Measurements from ENCODE around the gene C6orf62. TPM values are rescaled to one million over a fixed set of nuclear protein-coding genes. Genes with fewer than 3 reads are reported as not detected.
A peak's percentile ranks its signal among the peaks of the same experiment; 100 is the strongest.
"Not testable (repeated sequence)": the region's sequence is repeated elsewhere in the genome, so short reads cannot be mapped to it uniquely, and the experiment has no call there.

C6orf62 gene
- total and polyA plus RNA-seq, 4 donors = 109 to 193 (median 134) TPM

DNA sequence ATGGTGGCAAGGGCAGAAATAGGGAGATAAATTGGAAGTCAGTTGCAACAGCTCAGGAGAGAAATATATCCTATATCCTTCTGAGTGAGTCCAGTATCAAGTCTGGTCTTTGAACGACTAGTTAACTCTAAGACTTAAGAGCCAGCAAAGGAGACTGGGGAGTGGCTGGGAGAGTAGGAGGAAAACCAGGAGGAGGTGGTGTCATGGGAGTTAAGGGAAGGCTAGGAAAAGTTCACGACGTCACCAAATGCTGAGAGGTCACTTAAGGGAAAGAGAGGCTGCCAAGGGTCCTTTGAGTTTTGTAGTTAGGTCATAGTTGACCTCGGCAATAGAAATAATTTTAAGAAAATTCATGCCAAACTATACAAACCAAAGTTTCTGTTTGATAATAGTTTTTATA, 27.0 kb downstream of the C6orf62 start:
- H3K27me3 ChIP-seq (ENCODE audit: control insufficient read depth, insufficient read depth, low read length) = no peaks in the 10 kb centered on the region
- H3K27ac ChIP-seq (ENCODE audit: low read depth, low read length) = no peak overlapping the region
- no peak for DNase-seq (ENCODE audit: low read depth in 4 of 6, low spot score in 6 of 6)
- H3K4me3 ChIP-seq (ENCODE audit: low read depth, low read length) = no peak overlapping the region
- no peaks in the 10 kb centered on the region for H3K4me1 ChIP-seq (ENCODE audit: control insufficient read depth, insufficient read depth, low read length)
- H3K36me3 ChIP-seq (ENCODE audit: control insufficient read depth, insufficient read depth, low read length) = no peaks in the 10 kb centered on the region
- H3K9me3 ChIP-seq (ENCODE audit: control insufficient read depth, insufficient read depth, low read length) = no peaks in the 10 kb centered on the region
- WGBS (ENCODE audit: insufficient coverage) = 100% methylated on average over 1 of the region's 4 CpGs

DNA sequence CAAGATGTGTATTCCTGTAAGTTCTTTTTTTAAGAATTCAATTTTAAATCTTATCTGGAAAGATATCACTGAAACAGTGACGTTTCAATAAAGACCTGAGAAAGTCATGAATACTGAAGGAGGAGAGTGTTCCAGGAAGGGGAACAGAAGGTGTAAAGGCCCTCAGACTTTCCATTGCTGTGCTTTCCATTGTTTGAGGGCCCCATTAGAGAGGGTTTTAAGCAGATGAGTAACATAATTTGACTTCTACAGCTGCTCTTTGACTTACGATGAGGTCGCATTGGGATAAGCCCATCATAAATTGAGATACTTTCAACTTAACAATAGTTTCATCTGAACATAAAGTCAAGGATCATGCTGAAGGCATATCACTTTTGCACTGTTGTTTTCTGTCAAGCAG, 27.4 kb downstream of the C6orf62 start:
- WGBS (ENCODE audit: insufficient coverage) = 100% methylated on average over 1 of the region's 3 CpGs

DNA sequence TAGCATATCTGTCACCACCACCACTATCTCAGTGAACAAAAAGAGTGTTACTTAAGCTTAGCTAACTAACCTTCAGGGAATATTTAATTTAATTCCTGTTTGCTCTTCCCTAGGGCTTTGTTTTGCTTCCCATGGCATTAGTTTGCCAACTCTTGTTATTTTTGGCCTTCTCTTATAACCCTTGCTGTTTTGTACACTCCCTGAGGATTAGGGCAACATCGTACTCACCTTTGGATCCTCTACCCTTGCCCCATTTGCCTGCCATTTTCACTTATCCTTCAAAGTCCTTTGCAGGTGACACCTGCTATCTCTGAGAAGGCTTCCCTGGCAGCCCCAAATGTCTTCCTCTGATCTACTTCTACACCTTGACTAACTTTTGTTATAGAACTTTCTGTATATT, 28.4 kb downstream of the C6orf62 start:
- no peaks in the 10 kb centered on the region for H3K36me3 ChIP-seq (ENCODE audit: control insufficient read depth, insufficient read depth, low read length)
- no peak for DNase-seq (ENCODE audit: low read depth in 4 of 6, low spot score in 6 of 6)
- H3K9me3 ChIP-seq (ENCODE audit: control insufficient read depth, insufficient read depth, low read length) = no peaks in the 10 kb centered on the region
- H3K27me3 ChIP-seq (ENCODE audit: control insufficient read depth, insufficient read depth, low read length) = no peaks in the 10 kb centered on the region
- H3K4me3 ChIP-seq (ENCODE audit: low read depth, low read length) = no peak overlapping the region
- H3K27ac ChIP-seq (ENCODE audit: low read depth, low read length) = no peak overlapping the region
- 90% methylated on average over 1 of the region's 1 CpG for WGBS (ENCODE audit: insufficient coverage)
- H3K4me1 ChIP-seq (ENCODE audit: control insufficient read depth, insufficient read depth, low read length) = no peaks in the 10 kb centered on the region

More for the DNA sequence above, 27.4 kb downstream of the C6orf62 start:
- H3K27ac ChIP-seq (ENCODE audit: low read depth, low read length) = no peak overlapping the region
- H3K36me3 ChIP-seq (ENCODE audit: control insufficient read depth, insufficient read depth, low read length) = no peaks in the 10 kb centered on the region
- no peaks in the 10 kb centered on the region for H3K27me3 ChIP-seq (ENCODE audit: control insufficient read depth, insufficient read depth, low read length)
- DNase-seq (ENCODE audit: low read depth in 4 of 6, low spot score in 6 of 6) = no peak
- H3K9me3 ChIP-seq (ENCODE audit: control insufficient read depth, insufficient read depth, low read length) = no peaks in the 10 kb centered on the region
- no peaks in the 10 kb centered on the region for H3K4me1 ChIP-seq (ENCODE audit: control insufficient read depth, insufficient read depth, low read length)
- H3K4me3 ChIP-seq (ENCODE audit: low read depth, low read length) = no peak overlapping the region

DNA sequence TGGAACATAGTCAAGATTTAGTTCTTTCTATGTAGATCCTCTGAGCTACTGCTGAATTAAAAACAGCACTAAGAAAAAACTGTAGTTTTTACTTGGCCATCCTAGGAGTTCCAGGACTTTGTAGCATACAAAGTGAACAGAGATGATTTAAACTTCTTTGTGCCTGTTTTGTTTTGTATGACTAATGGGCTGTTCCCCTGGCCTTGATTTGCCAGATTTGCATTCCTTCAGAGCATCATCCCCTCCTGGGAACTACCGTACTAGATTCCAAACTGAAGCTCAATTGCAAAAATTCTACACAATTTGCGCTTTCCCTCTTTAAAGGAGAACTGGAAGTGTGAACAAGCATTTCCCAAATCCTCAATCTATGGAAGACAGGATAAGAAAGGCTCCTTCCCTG, 29.0 kb downstream of the C6orf62 start:
- H3K36me3 ChIP-seq (ENCODE audit: control insufficient read depth, insufficient read depth, low read length) = no peaks in the 10 kb centered on the region
- no peak overlapping the region for H3K27ac ChIP-seq (ENCODE audit: low read depth, low read length)
- DNase-seq (ENCODE audit: low read depth in 4 of 6, low spot score in 6 of 6) = no peak
- H3K9me3 ChIP-seq (ENCODE audit: control insufficient read depth, insufficient read depth, low read length) = no peaks in the 10 kb centered on the region
- H3K4me3 ChIP-seq (ENCODE audit: low read depth, low read length) = no peak overlapping the region
- no CpG with 5 or more reads among the region's 2 CpGs for WGBS (ENCODE audit: insufficient coverage)
- no peaks in the 10 kb centered on the region for H3K4me1 ChIP-seq (ENCODE audit: control insufficient read depth, insufficient read depth, low read length)
- H3K27me3 ChIP-seq (ENCODE audit: control insufficient read depth, insufficient read depth, low read length) = no peaks in the 10 kb centered on the region

DNA sequence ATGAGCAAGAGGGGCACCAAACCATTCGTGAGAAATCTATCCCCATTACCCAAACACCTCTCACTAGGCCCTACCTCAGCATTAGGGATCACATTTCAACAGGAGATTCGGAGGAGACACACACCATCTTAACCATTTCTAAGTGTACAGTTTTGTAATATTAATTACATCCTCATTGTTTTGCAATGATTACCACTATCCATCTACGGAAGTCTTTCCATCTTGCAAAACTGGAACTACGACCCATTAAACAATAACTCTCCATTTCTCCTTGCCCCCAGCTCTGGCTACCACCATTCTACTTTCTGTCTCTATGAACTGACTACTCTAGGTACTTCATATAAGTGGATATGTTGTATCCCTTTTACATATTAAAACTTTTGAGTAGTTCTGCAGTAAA, 32.0 kb downstream of the C6orf62 start:
- no peaks in the 10 kb centered on the region for H3K27me3 ChIP-seq (ENCODE audit: control insufficient read depth, insufficient read depth, low read length)
- H3K4me3 ChIP-seq (ENCODE audit: low read depth, low read length) = no peak overlapping the region
- WGBS (ENCODE audit: insufficient coverage) = 67% methylated on average over 1 of the region's 4 CpGs
- DNase-seq (ENCODE audit: low read depth in 4 of 6, low spot score in 6 of 6) = no peak
- no peaks in the 10 kb centered on the region for H3K36me3 ChIP-seq (ENCODE audit: control insufficient read depth, insufficient read depth, low read length)
- no peaks in the 10 kb centered on the region for H3K4me1 ChIP-seq (ENCODE audit: control insufficient read depth, insufficient read depth, low read length)
- H3K27ac ChIP-seq (ENCODE audit: low read depth, low read length) = no peak overlapping the region
- H3K9me3 ChIP-seq (ENCODE audit: control insufficient read depth, insufficient read depth, low read length) = no peaks in the 10 kb centered on the region

DNA sequence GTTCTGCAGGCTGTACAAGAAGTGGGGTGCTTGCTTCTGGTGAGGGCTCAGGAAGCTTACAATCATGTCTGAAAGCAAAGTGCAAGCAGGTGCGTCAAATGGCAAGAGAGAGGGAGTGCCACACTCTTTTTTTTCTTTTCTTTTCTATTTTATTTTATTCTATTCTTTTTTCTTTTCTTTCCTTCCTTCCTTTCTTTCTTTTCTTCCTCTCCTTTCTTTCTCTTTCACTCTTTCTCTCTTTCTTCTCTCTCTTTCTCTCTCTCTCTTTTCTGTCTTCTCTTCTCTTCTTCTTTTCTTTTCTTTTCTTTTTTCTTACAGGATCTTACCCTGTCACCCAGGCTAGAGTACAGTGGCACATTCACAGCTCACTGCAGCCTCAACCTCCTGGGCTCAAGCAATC, 32.5 kb downstream of the C6orf62 start:
- Histone ChIP-seq H3K9me3 (ENCODE audit: control insufficient read depth, insufficient read depth, low read length) (no peaks in the 10 kb centered on the region), H3K4me3 (ENCODE audit: low read depth, low read length) (no peak overlapping the region), H3K27ac (ENCODE audit: low read depth, low read length) (no peak overlapping the region), H3K36me3 (ENCODE audit: control insufficient read depth, insufficient read depth, low read length) (peaks cover 1% of the 10 kb centered on the region), H3K4me1 (ENCODE audit: control insufficient read depth, insufficient read depth, low read length) (no peaks in the 10 kb centered on the region), H3K27me3 (ENCODE audit: control insufficient read depth, insufficient read depth, low read length) (no peaks in the 10 kb centered on the region)
- no peak for DNase-seq (ENCODE audit: low read depth in 4 of 6, low spot score in 6 of 6)
- WGBS (ENCODE audit: insufficient coverage) = no CpG with 5 or more reads among the region's 1 CpG

DNA sequence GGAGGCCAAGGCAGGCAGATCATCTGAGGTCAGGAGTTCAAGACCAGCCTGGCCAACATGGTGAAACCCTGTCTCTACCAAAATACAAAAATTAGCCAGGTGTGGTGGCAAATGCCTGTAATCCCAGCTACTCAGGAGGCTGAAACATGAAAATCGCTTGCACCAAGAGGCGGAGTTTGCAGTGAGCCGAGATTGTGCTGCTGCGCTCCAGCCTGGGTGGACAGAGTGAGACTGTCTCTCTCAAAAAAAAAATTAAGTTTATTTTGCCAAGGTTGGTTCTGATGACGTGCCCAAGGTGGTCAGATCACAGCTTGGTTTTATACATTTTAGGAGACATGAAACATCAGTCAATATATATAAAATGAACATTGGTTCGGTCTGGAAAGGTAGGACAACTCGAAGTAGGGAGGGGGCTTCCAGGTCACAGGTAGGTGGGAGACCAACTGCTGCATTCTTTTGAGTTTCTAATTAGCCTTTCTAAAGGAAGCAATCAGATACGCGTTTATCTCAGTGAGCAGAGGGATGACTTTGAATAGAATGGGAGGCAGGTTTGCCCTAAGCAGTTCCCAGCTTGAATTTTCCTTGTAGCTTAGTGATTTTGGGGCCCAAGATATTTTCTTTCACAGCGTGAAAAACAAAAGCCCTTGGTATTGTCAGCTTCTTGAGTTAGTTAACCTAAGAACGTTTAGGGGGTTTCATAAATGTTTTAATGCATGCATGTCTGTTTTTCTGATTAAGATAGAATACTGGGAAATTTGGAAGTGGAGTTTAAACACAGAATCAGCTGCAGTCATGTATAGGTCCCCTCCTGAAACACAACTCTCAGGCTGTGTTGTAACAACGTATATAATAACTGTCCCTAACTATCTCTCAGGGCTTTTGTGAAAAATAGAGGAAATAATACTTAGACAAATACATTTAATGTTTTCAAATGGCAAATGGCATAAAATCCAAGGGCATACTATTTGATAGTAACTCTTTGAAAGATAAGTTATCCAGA, 35.4 kb downstream of the C6orf62 start:
- Histone ChIP-seq H3K27ac (ENCODE audit: low read depth, low read length) (no peak overlapping the region), H3K9me3 (ENCODE audit: control insufficient read depth, insufficient read depth, low read length) (no peaks in the 10 kb centered on the region), H3K4me3 (ENCODE audit: low read depth, low read length) (no peak overlapping the region), H3K4me1 (ENCODE audit: control insufficient read depth, insufficient read depth, low read length) (no peaks in the 10 kb centered on the region), H3K36me3 (ENCODE audit: control insufficient read depth, insufficient read depth, low read length) (peaks cover 3% of the 10 kb centered on the region), H3K27me3 (ENCODE audit: control insufficient read depth, insufficient read depth, low read length) (no peaks in the 10 kb centered on the region)
- 62% methylated on average over 6 of the region's 12 CpGs for WGBS (ENCODE audit: insufficient coverage)
- peak in 1 of 6 donors; percentile 20 for DNase-seq (ENCODE audit: low read depth in 4 of 6, low spot score in 6 of 6)

DNA sequence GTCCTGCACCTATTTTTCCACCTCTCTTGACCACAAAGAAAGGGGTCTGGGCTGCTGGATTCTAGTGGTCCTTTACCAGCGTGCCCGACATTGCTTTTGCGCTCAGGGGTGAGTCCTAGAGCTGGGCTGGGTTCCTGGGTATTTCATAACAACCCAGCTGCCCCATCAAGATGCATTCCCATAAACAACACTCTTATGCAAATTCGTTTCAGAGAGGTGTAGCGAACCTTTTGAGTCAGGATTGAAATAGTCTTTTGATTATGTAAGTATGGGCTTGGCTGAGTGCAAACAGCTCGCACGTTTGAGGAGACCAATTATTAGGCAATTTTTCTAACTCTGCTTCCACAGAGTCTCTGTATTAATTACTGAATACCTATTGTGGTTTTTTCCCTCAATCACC, 38.4 kb downstream of the C6orf62 start:
- 100% methylated on average over 3 of the region's 7 CpGs for WGBS (ENCODE audit: insufficient coverage)
- no peaks in the 10 kb centered on the region for H3K9me3 ChIP-seq (ENCODE audit: control insufficient read depth, insufficient read depth, low read length)
- no peak overlapping the region for H3K4me3 ChIP-seq (ENCODE audit: low read depth, low read length)
- no peaks in the 10 kb centered on the region for H3K27me3 ChIP-seq (ENCODE audit: control insufficient read depth, insufficient read depth, low read length)
- DNase-seq (ENCODE audit: low read depth in 4 of 6, low spot score in 6 of 6) = no peak
- H3K27ac ChIP-seq (ENCODE audit: low read depth, low read length) = no peak overlapping the region
- H3K4me1 ChIP-seq (ENCODE audit: control insufficient read depth, insufficient read depth, low read length) = no peaks in the 10 kb centered on the region
- H3K36me3 ChIP-seq (ENCODE audit: control insufficient read depth, insufficient read depth, low read length) = peaks cover 3% of the 10 kb centered on the region

DNA sequence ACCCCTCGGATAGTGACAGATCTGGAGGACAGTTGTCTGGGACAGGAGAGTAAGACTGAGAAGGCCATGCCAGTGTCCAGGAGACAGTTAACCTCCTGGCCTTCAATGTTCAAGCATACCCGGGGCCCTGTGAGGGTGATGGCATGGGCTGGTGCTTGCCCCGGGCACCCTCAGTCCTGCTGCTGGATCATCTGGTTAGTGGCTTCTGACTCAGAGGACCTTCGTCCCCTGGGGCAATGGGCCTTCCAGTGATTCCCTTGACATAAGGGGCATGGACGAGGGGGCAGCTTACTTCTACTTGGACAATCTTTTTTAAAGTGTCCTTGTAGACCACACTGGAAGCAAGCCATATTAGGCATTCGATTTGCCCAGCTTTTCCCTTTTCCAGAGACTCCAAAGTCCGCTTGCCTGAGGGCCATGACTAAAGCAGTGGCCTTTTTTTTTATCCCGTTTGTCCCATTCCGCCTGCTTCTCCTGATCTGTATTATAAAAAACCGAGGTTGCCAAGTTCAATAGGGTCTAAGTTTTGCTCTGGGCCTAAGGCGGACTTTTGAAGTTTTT, 40.1 kb downstream of the C6orf62 start:
- H3K4me1 ChIP-seq (ENCODE audit: control insufficient read depth, insufficient read depth, low read length); H3K27me3 ChIP-seq (ENCODE audit: control insufficient read depth, insufficient read depth, low read length); H3K36me3 ChIP-seq (ENCODE audit: control insufficient read depth, insufficient read depth, low read length); DNase-seq (ENCODE audit: low read depth in 4 of 6, low spot score in 6 of 6); H3K27ac ChIP-seq (ENCODE audit: low read depth, low read length); H3K9me3 ChIP-seq (ENCODE audit: control insufficient read depth, insufficient read depth, low read length); H3K4me3 ChIP-seq (ENCODE audit: low read depth, low read length): not testable (repeated sequence)
- WGBS (ENCODE audit: insufficient coverage) = 98% methylated on average over 5 of the region's 11 CpGs

DNA sequence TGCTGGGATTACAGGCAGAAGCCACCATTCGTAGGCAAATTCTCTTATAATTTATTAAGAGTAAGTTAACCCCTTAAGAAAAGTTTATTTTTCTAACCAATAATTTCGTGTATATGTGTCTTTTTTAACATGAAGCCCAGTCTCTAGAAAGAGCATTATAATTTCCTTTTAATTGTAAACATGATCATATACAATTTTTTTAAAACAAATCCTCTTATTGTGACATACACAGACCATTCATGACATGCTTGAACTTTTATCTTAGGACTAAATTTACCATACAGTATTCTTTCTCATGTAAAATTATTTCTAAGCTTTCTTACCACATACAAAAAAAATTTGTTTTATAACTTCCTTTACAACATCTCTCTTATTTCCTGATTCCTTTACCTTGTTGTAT, 45.3 kb downstream of the C6orf62 start:
- no CpG with 5 or more reads among the region's 2 CpGs for WGBS (ENCODE audit: insufficient coverage)
- no peak for DNase-seq (ENCODE audit: low read depth in 4 of 6, low spot score in 6 of 6)

More for the DNA sequence above, 45.3 kb downstream of the C6orf62 start:
- Histone ChIP-seq H3K9me3 (ENCODE audit: control insufficient read depth, insufficient read depth, low read length) (peaks cover 12% of the 10 kb centered on the region), H3K36me3 (ENCODE audit: control insufficient read depth, insufficient read depth, low read length) (no peaks in the 10 kb centered on the region), H3K4me1 (ENCODE audit: control insufficient read depth, insufficient read depth, low read length) (no peaks in the 10 kb centered on the region), H3K27ac (ENCODE audit: low read depth, low read length) (no peak overlapping the region), H3K27me3 (ENCODE audit: control insufficient read depth, insufficient read depth, low read length) (no peaks in the 10 kb centered on the region), H3K4me3 (ENCODE audit: low read depth, low read length) (no peak overlapping the region)

Measured in spinal cord (tissue), 10 donors.